BE2C (cell line): ENCODE measurements around the gene MEIS1.

Source experiments
- DNase-seq: peaks from one replicate; pipeline ENCODE4 v3.0.0-alpha.2; 2020
- H3K27me3 ChIP-seq: fragments of 250-450 bp; sonication (Bioruptor Pico); 2 replicates; pipeline ENCODE4 v1.5.1; 2020; ENCODE audit warnings: mild to moderate bottlenecking
- H3K36me3 ChIP-seq: fragments of 250-450 bp; sonication (Bioruptor Pico); 2 replicates; pipeline ENCODE4 v1.5.1; 2020; ENCODE audit warnings: mild to moderate bottlenecking
- H3K4me1 ChIP-seq: fragments of 250-450 bp; sonication (Bioruptor Pico); 2 replicates; pipeline ENCODE4 v1.5.1; 2020
- H3K4me3 ChIP-seq: 2 replicates; pipeline ENCODE4 v1.5.1; 2011; ENCODE audit warnings: low read depth, low read length
- H3K9me3 ChIP-seq: fragments of 250-450 bp; sonication (Bioruptor Pico); 2 replicates; pipeline ENCODE4 v1.5.1; 2020
- CTCF ChIP-seq: IDR thresholded peaks from 2 replicates; pipeline ENCODE4 v1.5.1; 2012; ENCODE audit warnings: mild to moderate bottlenecking, low read depth, low read length

Gene MEIS1

GRCh38 chr2:66461664-66462500, 27.0 kb downstream of the MEIS1 start:
- Histone ChIP-seq H3K4me3 (no peak overlapping the region), H3K27me3 (no peaks in the 10 kb centered on the region), H3K4me1 (no peaks in the 10 kb centered on the region), H3K36me3 (peaks cover 4% of the 10 kb centered on the region; the same call in 1 of the 2 replicates), H3K9me3 (no peaks in the 10 kb centered on the region)
- no peak for DNase-seq
- no peak for TF ChIP-seq CTCF

DNA sequence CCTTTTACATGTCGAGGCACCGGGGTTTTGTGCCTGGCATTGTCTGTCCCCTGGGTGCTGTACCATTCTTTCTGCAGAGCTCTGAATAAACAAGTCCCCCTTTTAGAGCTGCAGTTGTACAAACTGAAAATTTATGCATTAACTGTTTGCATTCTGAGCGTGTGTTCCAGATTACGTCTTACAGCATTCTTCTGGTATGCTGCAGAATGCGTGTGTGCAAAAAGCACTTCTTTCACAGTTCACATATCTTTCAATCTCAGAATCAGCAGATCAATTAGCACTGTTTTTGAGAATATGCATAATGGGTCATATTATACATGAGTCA, 27.5 kb downstream of the MEIS1 start:
- Histone ChIP-seq H3K27me3 (no peaks in the 10 kb centered on the region), H3K4me3 (no peak overlapping the region), H3K9me3 (no peaks in the 10 kb centered on the region), H3K4me1 (no peaks in the 10 kb centered on the region), H3K36me3 (peaks cover 4% of the 10 kb centered on the region; the same call in 1 of the 2 replicates)
- TF ChIP-seq CTCF = no peak
- no peak for DNase-seq

GRCh38 chr2:66463206-66463755, 28.4 kb downstream of the MEIS1 start:
- TF ChIP-seq CTCF = no peak
- Histone ChIP-seq H3K4me3 (no peak overlapping the region), H3K4me1 (no peaks in the 10 kb centered on the region), H3K36me3 (peaks cover 4% of the 10 kb centered on the region; the same call in 1 of the 2 replicates), H3K9me3 (no peaks in the 10 kb centered on the region), H3K27me3 (no peaks in the 10 kb centered on the region)
- no peak for DNase-seq

GRCh38 chr2:66464930-66465637, 30.2 kb downstream of the MEIS1 start:
- no peak for TF ChIP-seq CTCF
- no peak overlapping the region for H3K4me3 ChIP-seq
- H3K27me3 ChIP-seq = no peaks in the 10 kb centered on the region
- no peaks in the 10 kb centered on the region for H3K4me1 ChIP-seq
- DNase-seq = no peak
- H3K36me3 ChIP-seq = peaks cover 4% of the 10 kb centered on the region; the same call in 1 of the 2 replicates
- H3K9me3 ChIP-seq = no peaks in the 10 kb centered on the region

GRCh38 chr2:66466433-66466832, 31.5 kb downstream of the MEIS1 start:
- Histone ChIP-seq H3K4me3 (no peak overlapping the region), H3K36me3 (peaks cover 4% of the 10 kb centered on the region; the same call in 1 of the 2 replicates), H3K9me3 (no peaks in the 10 kb centered on the region), H3K27me3 (no peaks in the 10 kb centered on the region), H3K4me1 (no peaks in the 10 kb centered on the region)
- no peak for DNase-seq
- TF ChIP-seq CTCF = no peak
